ENCODE data around the gene GTF3C2. TPM values are rescaled to one million over a fixed set of nuclear protein-coding genes. Genes with fewer than 3 reads are reported as not detected.

GTF3C2 gene
- total RNA-seq, 3 donors from 2014 or later: 32.6 to 63.5 (median 55.7) TPM

DNA sequence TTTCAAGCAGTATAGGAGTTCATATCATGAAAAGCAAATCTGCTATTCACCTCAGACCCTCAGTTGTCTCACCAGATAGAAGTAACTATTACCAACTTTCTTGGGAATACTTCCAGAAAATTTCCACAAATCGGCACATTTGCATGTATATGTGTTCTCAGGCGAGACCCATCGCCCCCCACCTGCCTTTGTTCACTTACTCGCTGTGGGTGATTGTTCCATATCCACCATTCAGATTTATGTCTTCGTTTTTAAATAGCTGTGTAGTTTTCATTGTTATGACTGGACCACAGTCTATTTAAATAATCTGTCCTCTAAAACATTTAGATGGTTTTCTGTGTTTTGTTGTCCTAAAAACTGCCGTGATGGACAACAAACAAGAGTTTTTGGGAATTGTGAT is 71.1 kb downstream of the GTF3C2 start:
- H3K27me3 ChIP-seq: no peaks in the 10 kb centered on the region
- H3K27ac ChIP-seq: no peak overlapping the region
- no peak overlapping the region for H3K4me3 ChIP-seq
- intact Hi-C loops (cut with DNase I; ENCODE audit: low total_unique reads): no loop called here
- no peaks in the 10 kb centered on the region for H3K36me3 ChIP-seq
- DNase-seq (ENCODE audit: low spot score in 2 of 2): no peak
- TF ChIP-seq POLR2A (IDR thresholded peaks at IDR 0.05) (no peak), POLR2AphosphoS5 (IDR thresholded peaks at IDR 0.05) (no peak)
- TF ChIP-seq, protein P1, sequence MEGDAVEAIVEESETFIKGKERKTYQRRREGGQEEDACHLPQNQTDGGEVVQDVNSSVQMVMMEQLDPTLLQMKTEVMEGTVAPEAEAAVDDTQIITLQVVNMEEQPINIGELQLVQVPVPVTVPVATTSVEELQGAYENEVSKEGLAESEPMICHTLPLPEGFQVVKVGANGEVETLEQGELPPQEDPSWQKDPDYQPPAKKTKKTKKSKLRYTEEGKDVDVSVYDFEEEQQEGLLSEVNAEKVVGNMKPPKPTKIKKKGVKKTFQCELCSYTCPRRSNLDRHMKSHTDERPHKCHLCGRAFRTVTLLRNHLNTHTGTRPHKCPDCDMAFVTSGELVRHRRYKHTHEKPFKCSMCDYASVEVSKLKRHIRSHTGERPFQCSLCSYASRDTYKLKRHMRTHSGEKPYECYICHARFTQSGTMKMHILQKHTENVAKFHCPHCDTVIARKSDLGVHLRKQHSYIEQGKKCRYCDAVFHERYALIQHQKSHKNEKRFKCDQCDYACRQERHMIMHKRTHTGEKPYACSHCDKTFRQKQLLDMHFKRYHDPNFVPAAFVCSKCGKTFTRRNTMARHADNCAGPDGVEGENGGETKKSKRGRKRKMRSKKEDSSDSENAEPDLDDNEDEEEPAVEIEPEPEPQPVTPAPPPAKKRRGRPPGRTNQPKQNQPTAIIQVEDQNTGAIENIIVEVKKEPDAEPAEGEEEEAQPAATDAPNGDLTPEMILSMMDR (IDR thresholded peaks at IDR 0.05): no peak
- no peaks in the 10 kb centered on the region for H3K4me1 ChIP-seq
- no peaks in the 10 kb centered on the region for H3K9me3 ChIP-seq

DNA sequence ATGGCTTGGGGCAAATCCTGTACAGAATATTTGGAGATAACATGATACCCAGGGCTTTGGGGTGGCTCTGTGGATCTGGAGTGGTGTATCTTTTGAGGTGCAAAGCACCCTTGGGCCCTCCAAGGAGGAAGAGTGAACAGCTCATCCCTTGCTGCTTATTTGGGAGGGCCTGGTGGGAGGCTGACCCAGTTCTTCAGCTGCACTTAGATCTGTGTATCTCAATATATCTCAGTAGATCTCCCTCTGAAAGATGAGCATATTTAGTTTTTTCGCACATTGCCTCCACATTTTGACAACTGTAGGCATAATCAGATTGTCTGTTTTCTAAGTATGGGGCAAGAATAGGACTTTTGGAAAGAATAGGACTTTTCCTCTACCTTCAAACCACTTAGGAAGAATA is 71.6 kb downstream of the GTF3C2 start:
- no peaks in the 10 kb centered on the region for H3K27me3 ChIP-seq
- H3K27ac ChIP-seq: no peak overlapping the region
- intact Hi-C loops (cut with DNase I; ENCODE audit: low total_unique reads): no loop called here
- DNase-seq (ENCODE audit: low spot score in 2 of 2): no peak
- TF ChIP-seq POLR2AphosphoS5 (IDR thresholded peaks at IDR 0.05) (no peak), POLR2A (IDR thresholded peaks at IDR 0.05) (no peak)
- TF ChIP-seq, protein P1 (IDR thresholded peaks at IDR 0.05): no peak
- H3K4me3 ChIP-seq: no peak overlapping the region
- no peaks in the 10 kb centered on the region for H3K9me3 ChIP-seq
- no peaks in the 10 kb centered on the region for H3K4me1 ChIP-seq
- no peaks in the 10 kb centered on the region for H3K36me3 ChIP-seq

DNA sequence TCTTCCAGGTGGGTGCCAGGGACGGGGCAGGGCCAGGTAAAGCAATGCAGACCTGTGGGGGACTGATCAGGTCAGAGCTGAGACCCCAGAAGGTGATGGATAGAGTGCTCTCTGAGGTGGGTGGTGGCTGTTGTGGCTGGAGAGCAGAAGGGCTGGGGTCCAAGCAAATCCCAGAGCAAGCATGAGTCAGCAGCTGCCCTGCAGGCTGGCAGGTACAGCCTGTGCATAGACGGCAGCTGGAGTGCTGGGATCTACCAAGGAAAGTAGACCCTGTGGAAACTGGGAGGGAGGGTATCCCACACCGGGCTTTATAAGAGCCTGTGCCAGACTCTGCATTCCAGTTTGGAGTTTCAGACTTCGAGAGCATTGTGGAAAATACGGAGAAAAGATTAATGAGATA is 73.7 kb downstream of the GTF3C2 start:
- intact Hi-C loops (cut with DNase I; ENCODE audit: low total_unique reads): no loop called here
- no peak overlapping the region for H3K27ac ChIP-seq
- TF ChIP-seq, protein P1 (IDR thresholded peaks at IDR 0.05): no peak
- no peak for TF ChIP-seq POLR2A (IDR thresholded peaks at IDR 0.05)
- no peak for TF ChIP-seq POLR2AphosphoS5 (IDR thresholded peaks at IDR 0.05)

DNA sequence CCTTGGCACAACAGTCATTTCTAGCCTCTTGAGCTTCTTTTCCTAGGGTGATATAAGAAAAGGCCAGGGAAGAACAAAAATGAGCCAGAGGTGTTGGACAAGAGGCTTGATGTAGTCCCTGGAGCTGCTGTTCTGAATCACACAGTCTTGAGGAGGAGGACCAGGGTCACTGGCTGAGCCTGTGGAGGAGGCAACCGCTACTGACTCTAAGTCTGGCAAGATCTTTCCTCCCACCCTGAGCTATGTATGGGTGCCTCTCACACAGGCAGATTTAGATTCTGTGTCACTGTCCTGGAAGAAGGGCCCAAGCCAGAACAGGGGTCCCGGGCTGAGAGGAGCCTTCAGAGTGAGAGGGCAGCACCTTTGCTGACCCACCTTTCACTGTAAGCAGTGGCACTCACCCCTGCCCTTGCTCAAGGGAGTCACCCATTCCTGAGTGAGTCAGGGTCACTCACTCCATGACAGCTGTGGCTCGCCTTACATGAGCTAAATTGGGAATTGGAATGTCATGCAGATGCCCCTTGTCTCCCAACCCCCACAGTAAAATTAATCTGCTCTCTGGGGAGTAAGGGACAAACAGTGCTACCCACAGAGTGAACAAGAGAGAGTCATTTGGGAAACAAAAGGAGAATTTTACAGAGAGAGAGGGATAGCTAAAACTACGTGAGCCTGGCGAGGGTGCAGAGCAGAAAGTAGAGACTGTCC is 74.6 kb downstream of the GTF3C2 start, which contains the start of gene TRIM54:
TSS of gene TRIM54 (plus strand) at position 575 of the 705 bp plus-strand sequence. CDS start 303 bp downstream, outside the sequence.
- TF ChIP-seq, protein P1 (IDR thresholded peaks at IDR 0.05): no peak
- TF ChIP-seq POLR2A (IDR thresholded peaks at IDR 0.05) (no peak), POLR2AphosphoS5 (IDR thresholded peaks at IDR 0.05) (no peak)
- no peaks in the 10 kb centered on the region for H3K9me3 ChIP-seq
- no peak for DNase-seq (ENCODE audit: low spot score in 2 of 2)
- no peak within 1 kb of the TSS for H3K27ac ChIP-seq
- H3K27me3 ChIP-seq: no peaks in the 10 kb centered on the region
- intact Hi-C loops (cut with DNase I; ENCODE audit: low total_unique reads): no loop called here
- no peaks in the 10 kb centered on the region for H3K4me1 ChIP-seq
- no peak within 1 kb of the TSS for H3K4me3 ChIP-seq
- H3K36me3 ChIP-seq: no peaks in the 10 kb centered on the region

More for the DNA sequence above, 73.7 kb downstream of the GTF3C2 start:
- Histone ChIP-seq H3K4me3 (no peak overlapping the region), H3K9me3 (no peaks in the 10 kb centered on the region), H3K27me3 (no peaks in the 10 kb centered on the region), H3K36me3 (no peaks in the 10 kb centered on the region), H3K4me1 (no peaks in the 10 kb centered on the region)
- DNase-seq (ENCODE audit: low spot score in 2 of 2): no peak

DNA sequence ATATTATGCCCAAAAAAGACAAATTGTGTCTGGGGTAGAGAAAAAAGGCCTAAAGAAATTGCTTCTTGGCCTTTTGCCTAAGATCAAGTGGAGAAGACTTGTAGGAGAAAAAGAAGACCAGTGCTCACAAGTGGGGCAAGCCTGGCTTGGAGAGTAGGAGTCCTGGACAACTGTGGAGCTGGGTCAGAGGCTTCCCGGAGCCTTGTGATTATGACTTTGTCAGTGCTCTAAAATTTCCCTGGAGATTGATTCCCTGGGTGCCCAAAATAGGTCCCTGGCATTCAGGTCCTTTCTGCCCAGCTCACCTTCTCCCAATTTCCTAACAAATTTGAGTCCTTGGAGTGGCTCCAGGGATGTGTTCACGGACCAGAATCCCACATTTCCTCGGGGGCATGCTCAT is 75.1 kb downstream of the GTF3C2 start:
- TF ChIP-seq POLR2AphosphoS5 (IDR thresholded peaks at IDR 0.05) (no peak), POLR2A (IDR thresholded peaks at IDR 0.05) (no peak)
- TF ChIP-seq, protein P1 (IDR thresholded peaks at IDR 0.05): no peak
- intact Hi-C loops (cut with DNase I; ENCODE audit: low total_unique reads): no loop called here
- H3K27ac ChIP-seq: no peak overlapping the region
- no peak for DNase-seq (ENCODE audit: low spot score in 2 of 2)
- no peak overlapping the region for H3K4me3 ChIP-seq
- H3K36me3 ChIP-seq: no peaks in the 10 kb centered on the region
- no peaks in the 10 kb centered on the region for H3K4me1 ChIP-seq
- no peaks in the 10 kb centered on the region for H3K27me3 ChIP-seq
- H3K9me3 ChIP-seq: no peaks in the 10 kb centered on the region

Measured in breast epithelium (tissue), 4 donors.